ENCODE measurements around the gene S100A11.

DNA sequence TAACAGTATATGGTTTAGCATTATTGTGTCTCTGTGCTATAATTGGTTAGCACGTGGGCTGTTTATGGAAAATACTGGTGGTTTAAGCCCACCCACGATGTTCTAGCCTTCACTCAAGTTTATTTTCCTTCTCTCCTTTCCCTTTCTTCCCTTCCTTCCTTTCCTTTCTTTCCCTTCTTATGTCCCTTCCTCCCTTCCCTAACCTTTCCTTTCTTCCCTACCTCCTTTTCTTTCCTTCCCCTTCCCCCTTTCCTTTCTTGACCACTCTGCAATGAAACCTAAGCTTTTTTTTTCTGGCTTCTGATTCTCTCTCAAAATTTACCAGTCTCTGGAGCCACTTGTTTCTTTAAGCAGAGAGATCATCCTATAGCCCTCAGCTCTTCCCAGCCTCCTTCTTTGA lies 29.8 kb downstream of the S100A11 start:
- TF ChIP-seq CTCF (conservative IDR thresholded peaks at IDR 0.05 in 1 of 2, IDR thresholded peaks at IDR 0.05 in 1 of 2; ENCODE audit: extremely low read depth in 1 of 2, insufficient read depth in 1 of 2, low read depth in 1 of 2, low read length in 2 of 2) (no peak), EZH2 (IDR thresholded peaks at IDR 0.05; ENCODE audit: borderline replicate concordance, low read length) (no peak)

Data from mammary epithelial cell (primary cell).